A549 (cell line): ENCODE results near the gene PDLIM3. TPM values are rescaled to one million over a fixed set of nuclear protein-coding genes. Genes with fewer than 3 reads are reported as not detected.

ENCODE experiments used
- ATAC-seq, 2 experiments: fragments of 200-7000 bp in 1 of 2; fragments of >200 bp in 1 of 2; cut with Nextera tagmentation in 1 of 2; cut with Tn5 transposase in 1 of 2; 3 replicates each; pipeline versions ENCODE4 v1.8.0 to v1.9.1; 2018 to 2020; ENCODE audit warnings: mild to moderate bottlenecking in 1 of 2, moderate library complexity in 1 of 2
- CTCF ChIA-PET: fragments of 300-600 bp; sonication (Branson Sonifier 250); formaldehyde crosslinking; extraction: SDS; loops from one replicate; lab custom pipeline; 2021; ENCODE audit warnings: antibody characterized with exemption, inconsistent platforms; lab: Yijun Ruan, JAX
- POLR2A ChIA-PET: fragments of 350-600 bp; formaldehyde crosslinking; extraction: SDS; loops from one replicate; lab custom pipeline; 2021; ENCODE audit warnings: antibody characterized with exemption, inconsistent platforms; lab: Yijun Ruan, JAX
- DNase-seq, 2 experiments: peaks; one replicate each; pipeline versions ENCODE4 v3.0.0 to v3.0.0-alpha.2; 2011 to 2016; ENCODE audit warnings: low read depth in 1 of 2, low spot score in 1 of 2
- FAIRE-seq: peaks from 2 replicates; lab custom pipeline; 2011; peaks lifted over from hg19 to GRCh38; lab: Jason Lieb, UNC
- H3K27ac ChIP-seq, 2 experiments: fragments of >200 bp; sonication (Bioruptor Twin); formaldehyde crosslinking; 3 replicates each; pipeline ENCODE4 v1.5.1; 2016 to 2017
- H3K4me1 ChIP-seq: fragments of >200 bp; sonication (Bioruptor Twin); formaldehyde crosslinking; 3 replicates; pipeline ENCODE4 v1.6.1; 2016
- H3K4me2 ChIP-seq: fragments of >200 bp; sonication (Bioruptor Twin); formaldehyde crosslinking; 3 replicates; pipeline ENCODE4 v1.6.1; 2016
- H3K4me3 ChIP-seq: fragments of >200 bp; sonication (Bioruptor Twin); formaldehyde crosslinking; 3 replicates; pipeline ENCODE4 v1.5.1; 2016
- H3K9me3 ChIP-seq: fragments of >200 bp; sonication (Bioruptor Twin); formaldehyde crosslinking; 3 replicates; pipeline ENCODE4 v1.6.1; 2016
- BHLHE40 ChIP-seq: IDR thresholded peaks from 2 replicates; pipeline ENCODE4 v1.6.1; 2012; ENCODE audit warnings: low read depth, low read length, inconsistent platforms
- CBX2 ChIP-seq: fragments of 200-600 bp; sonication (generic); IDR thresholded peaks from 2 replicates; pipeline ENCODE4 v1.6.1; 2016; ENCODE audit warnings: low read depth, mild to moderate bottlenecking, borderline replicate concordance
- CBX8 ChIP-seq: fragments of 200-600 bp; sonication (generic); IDR thresholded peaks from 2 replicates; pipeline ENCODE4 v1.6.1; 2016
- CHD2 ChIP-seq: fragments of 150-350 bp; IDR thresholded peaks from 2 replicates; pipeline ENCODE4 v1.6.1; 2014; ENCODE audit warnings: low read length; ENCODE audit not compliant: partially characterized antibody
- E2F6 ChIP-seq: IDR thresholded peaks from 2 replicates; pipeline ENCODE4 v1.6.1; 2012; ENCODE audit warnings: low read depth, borderline replicate concordance
- EHF ChIP-seq: fragments of 250-450 bp; sonication (Bioruptor Pico); IDR thresholded peaks from 2 replicates; pipeline ENCODE4 v1.5.0; 2020; ENCODE audit warnings: mild to moderate bottlenecking
- EHMT2 ChIP-seq: fragments of 200-600 bp; sonication (generic); IDR thresholded peaks from 2 replicates; pipeline ENCODE4 v1.6.1; 2016; ENCODE audit warnings: antibody characterized with exemption, low read depth, mild to moderate bottlenecking, moderate library complexity
- EP300 ChIP-seq, 2 experiments: fragments of >200 bp; sonication (Bioruptor Twin); formaldehyde crosslinking; IDR thresholded peaks; 2 replicates in 1 of 2; 3 replicates in 1 of 2; pipeline ENCODE4 v1.6.1; 2016 to 2017
- FOSB ChIP-seq: fragments of 250-450 bp; sonication (Bioruptor Pico); IDR thresholded peaks from 2 replicates; pipeline ENCODE4 v1.5.0; 2020; ENCODE audit warnings: mild to moderate bottlenecking, moderate library complexity
- FOXS1 ChIP-seq: fragments of 250-450 bp; sonication (Bioruptor Pico); IDR thresholded peaks from 2 replicates; pipeline ENCODE4 v1.5.0; 2020; ENCODE audit warnings: mild to moderate bottlenecking, moderate library complexity
- GATA3 ChIP-seq: IDR thresholded peaks from 2 replicates; pipeline ENCODE4 v1.6.1; 2012; ENCODE audit warnings: borderline replicate concordance
- HDAC2 ChIP-seq: fragments of 200-600 bp; sonication (generic); IDR thresholded peaks from 2 replicates; pipeline ENCODE4 v1.6.1; 2016
- HES2 ChIP-seq: fragments of >200 bp; sonication (Bioruptor Twin); formaldehyde crosslinking; IDR thresholded peaks from 2 replicates; pipeline ENCODE4 v1.6.1; 2016
- HEYL ChIP-seq: fragments of 250-450 bp; sonication (Bioruptor Pico); IDR thresholded peaks from 2 replicates; pipeline ENCODE4 v1.8.0; 2021; ENCODE audit warnings: mild to moderate bottlenecking, moderate library complexity
- HOXB5 ChIP-seq: fragments of 250-450 bp; sonication (Bioruptor Pico); IDR thresholded peaks from 2 replicates; pipeline ENCODE4 v1.5.0; 2020; ENCODE audit warnings: mild to moderate bottlenecking, moderate library complexity
- KDM1A ChIP-seq: fragments of 200-600 bp; sonication (generic); IDR thresholded peaks from 2 replicates; pipeline ENCODE4 v1.6.1; 2016; ENCODE audit warnings: low read depth, mild to moderate bottlenecking
- MAFK ChIP-seq: fragments of 450-650 bp; IDR thresholded peaks from 2 replicates; pipeline ENCODE4 v1.6.1; 2014; ENCODE audit not compliant: partially characterized antibody
- NFE2L2 ChIP-seq: fragments of 150-350 bp; conservative IDR thresholded peaks from 2 replicates; pipeline ENCODE4 v1.6.1; 2014; ENCODE audit warnings: low read length
- POLR2A ChIP-seq: IDR thresholded peaks from 2 replicates; pipeline ENCODE4 v1.6.1; 2012; ENCODE audit warnings: mild to moderate bottlenecking, low read length
- POLR2AphosphoS2 ChIP-seq: conservative IDR thresholded peaks from 2 replicates; pipeline ENCODE4 v1.6.1; 2012; ENCODE audit warnings: low read length, improper control_type of control experiment, inconsistent platforms
- RARB ChIP-seq: fragments of 250-450 bp; sonication (Bioruptor Pico); IDR thresholded peaks from 2 replicates; pipeline ENCODE4 v1.8.0; 2021; ENCODE audit warnings: mild to moderate bottlenecking, moderate library complexity
- RCOR1 ChIP-seq: fragments of 150-350 bp; IDR thresholded peaks from 2 replicates; pipeline ENCODE4 v1.6.1; 2014; ENCODE audit warnings: antibody characterized with exemption, low read length, low read depth
- SMC3 ChIP-seq: fragments of >200 bp; sonication (Bioruptor Twin); formaldehyde crosslinking; IDR thresholded peaks from 3 replicates; pipeline ENCODE4 v1.6.1; 2018; ENCODE audit warnings: inconsistent platforms
- TFCP2L1 ChIP-seq: fragments of 250-450 bp; sonication (Bioruptor Pico); IDR thresholded peaks from 2 replicates; pipeline ENCODE4 v1.5.0; 2021; ENCODE audit warnings: mild to moderate bottlenecking
- WGBS: methylation state at CpG from one replicate; pipeline ENCODE4 v1.1.6; 2017; ENCODE audit errors: missing lambda C conversion rate; 5-methylcytosine and 5-hydroxymethylcytosine counted together
- polyA plus RNA-seq, 4 experiments: library from polyadenylated mRNA; depleted of rRNA in 3 of 4; stranded (reverse); fragments of >200 nt; fragmentation: RNase III in 1 of 4; extraction: RNeasy Plus Mini Kit Qiagen cat#74134 plus additional on column Dnase treatment in 1 of 4; gene quantifications; 2 replicates in 3 of 4; 3 replicates in 1 of 4; pipeline ENCODE4 v1.2.3, GENCODE V29; 2011 to 2017
- TF ChIP-seq, protein P1 (sequence below): fragments of >200 bp; sonication (Bioruptor Twin); formaldehyde crosslinking; IDR thresholded peaks from 3 replicates; pipeline ENCODE4 v1.6.1; 2016
- TF ChIP-seq, protein P2 (sequence below): IDR thresholded peaks from 2 replicates; pipeline ENCODE4 v1.6.1; 2012
- TF ChIP-seq, protein P3 (sequence below): fragments of 250-450 bp; sonication (Bioruptor Pico); IDR thresholded peaks from 2 replicates; pipeline ENCODE4 v1.5.0; 2021; ENCODE audit warnings: mild to moderate bottlenecking, moderate library complexity, borderline replicate concordance
- TF ChIP-seq, protein P4 (sequence below): IDR thresholded peaks from 2 replicates; pipeline ENCODE4 v1.6.1; 2012

The PDLIM3 gene
- polyA plus RNA-seq, 2 of the 4 experiments (the other 2 are of a cell fraction): 0.18 to 0.37 TPM

- WGBS: 63% methylated on average over 3 of the region's 3 CpGs
- no peak overlapping the region for H3K4me2 ChIP-seq
- ATAC-seq: no peak
- ChIA-PET CTCF (interaction anchor here (1.0 to 1.4 kb wide), 2 partner anchors 29 to 76 kb away, joined by 3 read pairs; partner anchors contain the start of gene PDLIM3), POLR2A (no interaction called here)
- no peak overlapping the region for H3K27ac ChIP-seq
- no peaks in the 10 kb centered on the region for H3K9me3 ChIP-seq
- FAIRE-seq: no peak
- no peak overlapping the region for H3K4me3 ChIP-seq
- DNase-seq: no peak
- TF ChIP-seq FOSB (CRISPR knock-in tag): no peak
- TF ChIP-seq SMC3: no peak
- no peak for TF ChIP-seq POLR2A
- no peak for TF ChIP-seq POLR2AphosphoS2
- TF ChIP-seq CBX2: no peak
- TF ChIP-seq BHLHE40: no peak
- TF ChIP-seq GATA3: no peak
- TF ChIP-seq RARB (CRISPR knock-in tag): no peak
- TF ChIP-seq EHMT2: no peak
- TF ChIP-seq HOXB5 (CRISPR knock-in tag): no peak
- no peak for TF ChIP-seq HES2
- no peak for TF ChIP-seq E2F6
- no peak for TF ChIP-seq RCOR1
- no peak for TF ChIP-seq HEYL (CRISPR knock-in tag)
- TF ChIP-seq, protein P1, sequence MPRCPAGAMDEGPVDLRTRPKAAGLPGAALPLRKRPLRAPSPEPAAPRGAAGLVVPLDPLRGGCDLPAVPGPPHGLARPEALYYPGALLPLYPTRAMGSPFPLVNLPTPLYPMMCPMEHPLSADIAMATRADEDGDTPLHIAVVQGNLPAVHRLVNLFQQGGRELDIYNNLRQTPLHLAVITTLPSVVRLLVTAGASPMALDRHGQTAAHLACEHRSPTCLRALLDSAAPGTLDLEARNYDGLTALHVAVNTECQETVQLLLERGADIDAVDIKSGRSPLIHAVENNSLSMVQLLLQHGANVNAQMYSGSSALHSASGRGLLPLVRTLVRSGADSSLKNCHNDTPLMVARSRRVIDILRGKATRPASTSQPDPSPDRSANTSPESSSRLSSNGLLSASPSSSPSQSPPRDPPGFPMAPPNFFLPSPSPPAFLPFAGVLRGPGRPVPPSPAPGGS: no peak
- TF ChIP-seq EHF: no peak
- TF ChIP-seq CBX8: no peak
- peaks cover 10% of the 10 kb centered on the region for H3K4me1 ChIP-seq
Measured at GRCh38 chr4:185564349-185564748, 29.0 kb upstream of the PDLIM3 start.

DNA sequence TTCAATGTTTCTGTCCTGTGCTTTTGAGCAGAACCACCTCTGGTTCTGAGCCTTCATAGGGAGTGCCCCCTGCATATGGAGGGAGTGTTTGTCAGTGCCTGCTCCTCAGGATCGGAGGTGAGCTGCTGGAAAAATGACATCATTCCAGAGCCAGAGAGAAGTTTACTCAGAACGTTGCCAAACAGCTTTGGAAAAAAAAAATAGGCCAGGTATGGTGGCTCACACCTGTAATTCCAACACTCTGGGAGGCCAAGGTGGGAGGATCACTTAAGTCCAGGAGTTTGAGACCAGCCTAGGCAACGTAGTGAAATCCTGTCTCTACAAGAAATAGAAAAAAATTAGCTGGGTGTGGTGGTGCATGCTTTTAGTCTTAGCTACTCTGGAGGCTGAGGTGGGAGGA is 27.2 kb upstream of the PDLIM3 start:
- POLR2A ChIA-PET: no interaction called here
- FAIRE-seq: no peak
- Histone ChIP-seq H3K4me3 (no peak overlapping the region), H3K4me1 (peaks cover 13% of the 10 kb centered on the region), H3K9me3 (no peaks in the 10 kb centered on the region), H3K27ac (no peak overlapping the region), H3K4me2 (no peak overlapping the region)
- no peak for DNase-seq
- CTCF ChIA-PET: interaction anchor here (0.8 kb wide), 1 partner anchor 9 kb away, joined by 3 read pairs; no protein-coding TSS in a partner anchor
- 60% methylated on average over 3 of the region's 3 CpGs for WGBS
- no peak for TF ChIP-seq FOSB (CRISPR knock-in tag)
- no peak for TF ChIP-seq KDM1A
- TF ChIP-seq EP300 (IDR thresholded peaks at IDR 0.05): no peak
- TF ChIP-seq CHD2: no peak
- TF ChIP-seq HOXB5 (CRISPR knock-in tag): no peak
- TF ChIP-seq, protein P2, sequence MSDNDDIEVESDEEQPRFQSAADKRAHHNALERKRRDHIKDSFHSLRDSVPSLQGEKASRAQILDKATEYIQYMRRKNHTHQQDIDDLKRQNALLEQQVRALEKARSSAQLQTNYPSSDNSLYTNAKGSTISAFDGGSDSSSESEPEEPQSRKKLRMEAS: no peak
- no peak for TF ChIP-seq TFCP2L1 (CRISPR knock-in tag)
- TF ChIP-seq, protein P1: no peak
- no peak for TF ChIP-seq NFE2L2
- TF ChIP-seq HDAC2: no peak
- TF ChIP-seq, protein P3, sequence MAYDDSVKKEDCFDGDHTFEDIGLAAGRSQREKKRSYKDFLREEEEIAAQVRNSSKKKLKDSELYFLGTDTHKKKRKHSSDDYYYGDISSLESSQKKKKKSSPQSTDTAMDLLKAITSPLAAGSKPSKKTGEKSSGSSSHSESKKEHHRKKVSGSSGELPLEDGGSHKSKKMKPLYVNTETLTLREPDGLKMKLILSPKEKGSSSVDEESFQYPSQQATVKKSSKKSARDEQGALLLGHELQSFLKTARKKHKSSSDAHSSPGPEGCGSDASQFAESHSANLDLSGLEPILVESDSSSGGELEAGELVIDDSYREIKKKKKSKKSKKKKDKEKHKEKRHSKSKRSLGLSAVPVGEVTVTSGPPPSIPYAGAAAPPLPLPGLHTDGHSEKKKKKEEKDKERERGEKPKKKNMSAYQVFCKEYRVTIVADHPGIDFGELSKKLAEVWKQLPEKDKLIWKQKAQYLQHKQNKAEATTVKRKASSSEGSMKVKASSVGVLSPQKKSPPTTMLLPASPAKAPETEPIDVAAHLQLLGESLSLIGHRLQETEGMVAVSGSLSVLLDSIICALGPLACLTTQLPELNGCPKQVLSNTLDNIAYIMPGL (CRISPR knock-in tag): no peak
- TF ChIP-seq EHMT2: no peak
- TF ChIP-seq, protein P4, sequence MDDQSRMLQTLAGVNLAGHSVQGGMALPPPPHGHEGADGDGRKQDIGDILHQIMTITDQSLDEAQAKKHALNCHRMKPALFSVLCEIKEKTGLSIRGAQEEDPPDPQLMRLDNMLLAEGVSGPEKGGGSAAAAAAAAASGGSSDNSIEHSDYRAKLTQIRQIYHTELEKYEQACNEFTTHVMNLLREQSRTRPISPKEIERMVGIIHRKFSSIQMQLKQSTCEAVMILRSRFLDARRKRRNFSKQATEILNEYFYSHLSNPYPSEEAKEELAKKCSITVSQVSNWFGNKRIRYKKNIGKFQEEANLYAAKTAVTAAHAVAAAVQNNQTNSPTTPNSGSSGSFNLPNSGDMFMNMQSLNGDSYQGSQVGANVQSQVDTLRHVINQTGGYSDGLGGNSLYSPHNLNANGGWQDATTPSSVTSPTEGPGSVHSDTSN: no peak
- TF ChIP-seq FOXS1 (CRISPR knock-in tag): no peak
- TF ChIP-seq MAFK: no peak
- TF ChIP-seq EHF: no peak
- ATAC-seq: no peak
